Breast epithelium (tissue), 4 donors: ENCODE results near the gene BIRC6. TPM values are rescaled to one million over a fixed set of nuclear protein-coding genes. Genes with fewer than 3 reads are reported as not detected.
A peak's percentile ranks its signal among the peaks of the same experiment; 100 is the strongest.
"Not testable (repeated sequence)": the region's sequence is repeated elsewhere in the genome, so short reads cannot be mapped to it uniquely, and the experiment has no call there.

Source experiments
- DNase-seq, 2 donors: peaks; one replicate each; pipeline ENCODE4 v3.0.0-alpha.2; 2019; ENCODE audit warnings: low spot score in 2 of 2
- H3K27ac ChIP-seq, 2 donors: fragments of 200-600 bp; sonication (generic) in 1 of 2; one replicate each; pipeline ENCODE4 v1.5.1; 2016 to 2019; ENCODE audit warnings: mild to moderate bottlenecking in 1 of 2
- H3K27me3 ChIP-seq, 2 donors: fragments of 200-600 bp; sonication (generic) in 1 of 2; one replicate each; pipeline versions ENCODE4 v1.5.1 to v1.6.0; 2017 to 2019; ENCODE audit warnings: control low read depth in 1 of 2, mild to moderate bottlenecking in 1 of 2
- H3K36me3 ChIP-seq: fragments of 200-600 bp; one replicate; pipeline ENCODE4 v1.5.1; 2019
- H3K4me1 ChIP-seq, 2 donors: fragments of 200-600 bp; sonication (generic); one replicate each; pipeline ENCODE4 v1.5.1; 2016 to 2019; ENCODE audit warnings: control low read depth in 1 of 2
- H3K4me3 ChIP-seq, 3 donors: fragments of 200-600 bp; sonication (generic); 1 replicate in 2 of 3; 2 replicates in 1 of 3; pipeline ENCODE4 v1.5.1; 2016 to 2019; ENCODE audit warnings: mild to moderate bottlenecking in 3 of 3, moderate library complexity in 2 of 3
- H3K9me3 ChIP-seq, 2 donors: fragments of 200-600 bp; sonication (generic) in 1 of 2; one replicate each; pipeline ENCODE4 v1.5.1; 2016 to 2019; ENCODE audit warnings: control low read depth in 1 of 2
- CTCF ChIP-seq, 3 donors: fragments of 450-650 bp; IDR thresholded peaks; one replicate each; pipeline ENCODE4 v1.5.1; 2016 to 2017; ENCODE audit warnings: antibody characterized with exemption in 3 of 3, mild to moderate bottlenecking in 3 of 3, moderate library complexity in 3 of 3
- POLR2A ChIP-seq: fragments of 450-650 bp; IDR thresholded peaks from one replicate; pipeline ENCODE4 v1.6.1; 2016; ENCODE audit warnings: antibody characterized with exemption, mild to moderate bottlenecking, moderate library complexity
- POLR2AphosphoS5 ChIP-seq, 3 donors: sonication (generic); formaldehyde crosslinking; IDR thresholded peaks; one replicate each; pipeline ENCODE4 v1.6.1; 2017; ENCODE audit warnings: antibody characterized with exemption in 3 of 3
- intact Hi-C: fragments of 100-400 bp; cut with DNase I; formaldehyde crosslinking; loops from one replicate; pipeline ENCODE4 v1.15.1; 2023; ENCODE audit warnings: low total_unique reads
- total RNA-seq, 3 donors: library from RNA; depleted of rRNA; stranded (reverse); fragments of >200 nt; gene quantifications; one replicate each; pipeline ENCODE4 v1.1.0, GENCODE V29; 2016

Gene BIRC6
- total RNA-seq, 3 donors from 2014 or later = 132 to 245 (median 152) TPM

DNA sequence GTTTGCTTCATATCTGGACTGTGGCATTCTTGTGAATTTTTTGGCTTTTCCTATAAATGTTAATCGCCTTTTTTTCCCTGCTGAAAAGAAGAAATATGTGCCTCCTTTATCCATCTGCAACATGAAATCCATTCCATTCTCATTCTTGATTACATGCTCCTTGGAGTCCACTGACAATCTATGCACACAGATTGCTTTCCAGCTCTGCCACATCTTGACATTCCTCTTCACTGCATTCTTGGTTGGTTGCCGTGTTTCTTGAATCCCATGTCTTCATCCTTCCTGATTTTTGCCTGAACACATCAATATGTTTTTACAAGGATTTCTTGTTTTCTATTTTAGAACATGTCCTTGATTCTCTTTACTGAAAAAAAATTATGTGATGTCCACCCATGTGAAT is 26.7 kb upstream of the BIRC6 start:
- Histone ChIP-seq H3K27me3 (no peaks in the 10 kb centered on the region), H3K4me1 (no peaks in the 10 kb centered on the region), H3K9me3 (no peaks in the 10 kb centered on the region), H3K36me3 (no peaks in the 10 kb centered on the region), H3K4me3 (no peak overlapping the region), H3K27ac (no peak overlapping the region)
- TF ChIP-seq POLR2AphosphoS5 (IDR thresholded peaks at IDR 0.05) (no peak), POLR2A (no peak)
- no peak for DNase-seq
- intact Hi-C loops = no loop called here

DNA sequence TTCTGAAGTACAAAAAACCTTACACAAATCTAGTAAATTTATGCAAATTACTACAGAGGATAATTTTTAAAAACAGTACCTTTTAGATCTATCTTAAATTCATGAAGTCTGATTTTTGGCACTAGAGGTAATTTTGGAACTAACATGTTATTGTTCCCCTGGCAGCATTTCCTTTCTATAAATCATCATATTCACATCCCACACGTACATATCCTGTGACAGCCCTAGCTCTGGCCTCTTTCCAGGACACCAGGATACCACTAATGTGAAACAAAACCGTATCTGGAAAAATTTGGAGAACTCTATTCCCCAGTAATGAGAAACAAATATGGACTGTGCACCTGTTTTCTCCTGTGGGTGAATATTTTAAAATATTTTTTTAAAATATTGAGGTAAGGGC is 14.0 kb upstream of the BIRC6 start:
- TF ChIP-seq CTCF (IDR thresholded peaks at IDR 0.05) (no peak), POLR2A (no peak)
- no peak overlapping the region for H3K27ac ChIP-seq

DNA sequence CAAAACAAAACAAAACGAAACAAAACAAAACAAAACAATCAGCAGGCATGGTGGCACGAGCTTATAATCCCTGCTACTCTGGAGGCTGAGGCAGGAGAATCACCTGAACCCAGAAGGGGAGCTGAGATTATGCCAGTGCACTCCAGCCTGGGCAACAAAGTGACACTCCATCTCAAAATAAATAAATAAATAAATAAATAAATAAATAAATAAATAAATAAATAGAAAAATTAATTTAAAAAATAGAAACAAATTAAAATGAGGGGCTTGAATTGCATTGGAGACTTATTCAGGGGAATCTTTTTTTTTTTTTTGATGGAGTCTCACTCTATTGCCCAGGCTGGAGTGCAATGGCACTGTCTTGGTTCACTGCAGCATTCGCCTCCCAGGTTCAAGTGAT is 6.0 kb upstream of the BIRC6 start:
- H3K4me1 ChIP-seq, H3K27me3 ChIP-seq, H3K9me3 ChIP-seq, DNase-seq, H3K36me3 ChIP-seq, H3K4me3 ChIP-seq, intact Hi-C loops, H3K27ac ChIP-seq: not testable (repeated sequence)

More for the DNA sequence above, 14.0 kb upstream of the BIRC6 start:
- intact Hi-C loops = no loop called here
- Histone ChIP-seq H3K4me1 (no peaks in the 10 kb centered on the region), H3K9me3 (no peaks in the 10 kb centered on the region), H3K4me3 (no peak overlapping the region), H3K27me3 (no peaks in the 10 kb centered on the region), H3K36me3 (no peaks in the 10 kb centered on the region)
- DNase-seq = no peak

- no peaks in the 10 kb centered on the region for H3K9me3 ChIP-seq
- TF ChIP-seq POLR2AphosphoS5 (IDR thresholded peaks at IDR 0.05) (no peak), CTCF (IDR thresholded peaks at IDR 0.05) (no peak), POLR2A (no peak)
- no peak for DNase-seq
- peak overlapping the region; percentile 87 to 97 (median 95) for H3K4me3 ChIP-seq
- H3K27ac ChIP-seq = peak overlapping the region; percentile 97
- H3K27me3 ChIP-seq = no peaks in the 10 kb centered on the region
- H3K36me3 ChIP-seq = no peaks in the 10 kb centered on the region
- H3K4me1 ChIP-seq = peaks cover 0 to 10% of the 10 kb centered on the region in 2 donors
- intact Hi-C loops = no loop called here
Measured at GRCh38 chr2:32355976-32356680, 695 bp upstream of the BIRC6 start.

DNA sequence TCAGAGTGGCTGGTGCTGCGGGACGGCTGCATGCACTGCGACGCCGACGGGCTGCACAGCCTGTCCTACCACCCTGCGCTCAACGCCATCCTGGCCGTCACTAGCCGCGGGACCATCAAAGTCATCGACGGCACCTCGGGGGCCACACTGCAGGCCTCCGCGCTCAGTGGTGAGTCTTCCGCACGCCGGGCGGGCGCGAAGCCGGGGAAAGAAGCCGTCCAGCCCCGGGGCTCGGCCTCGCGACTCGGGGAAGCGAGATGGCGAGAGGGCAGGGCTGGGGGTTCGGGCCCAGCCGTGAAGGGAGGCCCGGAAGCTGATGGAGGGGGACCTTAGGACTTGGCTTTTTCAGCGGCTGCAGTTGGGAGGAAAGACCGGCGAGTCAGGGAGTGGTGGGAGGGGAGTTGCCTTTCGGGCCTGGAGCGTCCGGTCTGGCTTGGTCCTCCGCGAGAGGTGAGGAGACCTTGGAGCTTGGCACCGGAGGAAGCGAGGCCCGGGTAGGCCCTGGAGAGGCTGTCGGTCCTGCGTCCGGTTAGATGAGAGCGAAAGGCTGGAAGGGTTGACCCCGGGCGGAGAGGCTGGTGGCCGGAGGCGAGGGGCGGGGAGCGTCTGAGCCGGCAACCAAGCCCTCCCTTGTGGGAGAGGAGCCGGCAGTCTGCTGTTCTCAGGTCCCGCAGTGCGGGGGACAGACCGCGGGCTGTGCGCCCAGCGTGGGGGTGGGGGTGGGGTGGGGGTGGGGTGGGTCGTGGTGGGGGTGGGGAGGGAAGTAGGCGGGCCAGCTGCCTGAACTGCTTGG is 691 bp downstream of the BIRC6 start:
- Histone ChIP-seq H3K27ac (peak overlapping the region; percentile 97), H3K4me3 (peak overlapping the region; percentile 87 to 97 (median 95)), H3K9me3 (no peaks in the 10 kb centered on the region), H3K4me1 (peaks cover 0 to 10% of the 10 kb centered on the region in 2 donors), H3K36me3 (no peaks in the 10 kb centered on the region), H3K27me3 (no peaks in the 10 kb centered on the region)
- intact Hi-C loops = no loop called here
- peak in 1 of 2 donors; percentile 32 for DNase-seq
- TF ChIP-seq CTCF (IDR thresholded peaks at IDR 0.05) (no peak), POLR2AphosphoS5 (IDR thresholded peaks at IDR 0.05) (peak in 1 of 3 donors; percentile 6), POLR2A (no peak)

DNA sequence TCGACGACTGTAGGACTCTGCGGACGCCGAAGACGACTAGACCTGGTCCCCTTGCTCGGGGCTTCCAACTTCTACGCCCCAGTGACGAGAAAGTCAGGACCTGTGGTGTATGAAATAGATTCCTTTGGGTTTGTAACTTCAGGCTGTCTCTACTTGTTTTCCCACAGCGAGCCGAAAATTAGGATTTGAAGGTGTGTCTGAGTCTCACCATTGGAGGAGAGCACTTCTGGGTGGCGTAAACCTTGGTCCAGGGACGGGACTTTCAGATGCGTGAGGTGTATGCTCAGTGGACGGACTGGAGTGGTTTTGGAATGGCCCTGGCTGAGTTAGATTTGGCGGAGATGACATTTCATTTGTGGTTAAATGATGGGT is 1.3 kb downstream of the BIRC6 start:
- TF ChIP-seq POLR2AphosphoS5 (IDR thresholded peaks at IDR 0.05) (no peak), CTCF (IDR thresholded peaks at IDR 0.05) (no peak), POLR2A (no peak)
- H3K27ac ChIP-seq = peak overlapping the region; percentile 97
- peak overlapping the region; percentile 87 to 97 (median 95) for H3K4me3 ChIP-seq
- intact Hi-C loops = no loop called here
- H3K27me3 ChIP-seq = no peaks in the 10 kb centered on the region
- DNase-seq = no peak
- peaks cover 0 to 10% of the 10 kb centered on the region in 2 donors for H3K4me1 ChIP-seq
- no peaks in the 10 kb centered on the region for H3K9me3 ChIP-seq
- H3K36me3 ChIP-seq = no peaks in the 10 kb centered on the region
